Progenitor cell of endocrine pancreas (in vitro differentiated cells): ENCODE data around the gene TPRX1. TPM values are rescaled to one million over a fixed set of nuclear protein-coding genes. Genes with fewer than 3 reads are reported as not detected.

Source experiments
- DNase-seq: peaks from one replicate; pipeline ENCODE4 v3.0.0; 2021; ENCODE audit warnings: low spot score; ENCODE audit not compliant: unreplicated experiment
- H3K27ac Mint-ChIP-seq: 2 replicates; pipeline ENCODE4 v1.8.0; 2021; ENCODE audit warnings: mild to moderate bottlenecking, moderate library complexity, mixed read lengths
- H3K27me3 Mint-ChIP-seq: 2 replicates; pipeline ENCODE4 v1.8.0; 2021; ENCODE audit warnings: mixed read lengths
- H3K36me3 Mint-ChIP-seq: 2 replicates; pipeline ENCODE4 v1.8.0; 2022; ENCODE audit warnings: mixed read lengths; ENCODE audit not compliant: insufficient read depth
- H3K4me1 Mint-ChIP-seq: 2 replicates; pipeline ENCODE4 v1.8.0; 2021; ENCODE audit warnings: low read depth, mixed read lengths
- H3K4me3 Mint-ChIP-seq: 2 replicates; pipeline ENCODE4 v1.8.0; 2021; ENCODE audit warnings: low read depth, mild to moderate bottlenecking, moderate library complexity, mixed read lengths
- H3K9me3 Mint-ChIP-seq: 2 replicates; pipeline ENCODE4 v1.8.0; 2021; ENCODE audit warnings: low read depth, mixed read lengths
- total RNA-seq: library from RNA; stranded (reverse); gene quantifications from 2 replicates; pipeline ENCODE4 v1.2.1, GENCODE V29; 2021
- TF ChIP-seq, protein P1 (sequence below): fragments of 200-600 bp; sonication (generic); IDR thresholded peaks from one replicate; pipeline ENCODE4 v1.5.0; 2021; ENCODE audit warnings: antibody characterized with exemption, mild to moderate bottlenecking; ENCODE audit not compliant: unreplicated experiment

The TPRX1 gene
- total RNA-seq, 1 donor from 2014 or later: not detected

DNA sequence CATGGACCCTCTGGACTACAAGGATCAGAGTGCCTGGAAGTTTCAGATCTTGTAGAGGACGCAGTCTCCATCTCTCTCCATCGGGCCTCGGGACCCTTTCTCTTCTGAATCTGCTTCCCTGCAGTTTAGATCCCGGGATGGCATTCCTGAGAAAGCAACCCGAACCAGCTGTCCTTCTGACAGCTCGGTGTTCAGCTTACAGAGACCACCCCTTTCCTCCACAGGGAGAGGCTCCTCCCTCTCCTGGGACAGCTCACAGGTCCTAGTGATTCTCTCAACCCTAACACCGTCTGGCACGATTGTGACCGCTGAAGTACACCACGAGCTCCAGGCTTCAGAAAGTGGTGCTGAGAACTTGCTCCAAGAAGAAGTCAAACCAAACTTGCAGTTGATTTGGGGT, 35.6 kb upstream of the TPRX1 start:
- TF ChIP-seq, protein P1, sequence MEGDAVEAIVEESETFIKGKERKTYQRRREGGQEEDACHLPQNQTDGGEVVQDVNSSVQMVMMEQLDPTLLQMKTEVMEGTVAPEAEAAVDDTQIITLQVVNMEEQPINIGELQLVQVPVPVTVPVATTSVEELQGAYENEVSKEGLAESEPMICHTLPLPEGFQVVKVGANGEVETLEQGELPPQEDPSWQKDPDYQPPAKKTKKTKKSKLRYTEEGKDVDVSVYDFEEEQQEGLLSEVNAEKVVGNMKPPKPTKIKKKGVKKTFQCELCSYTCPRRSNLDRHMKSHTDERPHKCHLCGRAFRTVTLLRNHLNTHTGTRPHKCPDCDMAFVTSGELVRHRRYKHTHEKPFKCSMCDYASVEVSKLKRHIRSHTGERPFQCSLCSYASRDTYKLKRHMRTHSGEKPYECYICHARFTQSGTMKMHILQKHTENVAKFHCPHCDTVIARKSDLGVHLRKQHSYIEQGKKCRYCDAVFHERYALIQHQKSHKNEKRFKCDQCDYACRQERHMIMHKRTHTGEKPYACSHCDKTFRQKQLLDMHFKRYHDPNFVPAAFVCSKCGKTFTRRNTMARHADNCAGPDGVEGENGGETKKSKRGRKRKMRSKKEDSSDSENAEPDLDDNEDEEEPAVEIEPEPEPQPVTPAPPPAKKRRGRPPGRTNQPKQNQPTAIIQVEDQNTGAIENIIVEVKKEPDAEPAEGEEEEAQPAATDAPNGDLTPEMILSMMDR: no peak
- Mint-ChIP-seq H3K4me1 (peaks cover 6% of the 10 kb centered on the region), H3K27me3 (peaks cover 15% of the 10 kb centered on the region), H3K4me3 (no peak overlapping the region), H3K27ac (no peak overlapping the region), H3K36me3 (no peaks in the 10 kb centered on the region), H3K9me3 (no peaks in the 10 kb centered on the region)
- DNase-seq: no peak

DNA sequence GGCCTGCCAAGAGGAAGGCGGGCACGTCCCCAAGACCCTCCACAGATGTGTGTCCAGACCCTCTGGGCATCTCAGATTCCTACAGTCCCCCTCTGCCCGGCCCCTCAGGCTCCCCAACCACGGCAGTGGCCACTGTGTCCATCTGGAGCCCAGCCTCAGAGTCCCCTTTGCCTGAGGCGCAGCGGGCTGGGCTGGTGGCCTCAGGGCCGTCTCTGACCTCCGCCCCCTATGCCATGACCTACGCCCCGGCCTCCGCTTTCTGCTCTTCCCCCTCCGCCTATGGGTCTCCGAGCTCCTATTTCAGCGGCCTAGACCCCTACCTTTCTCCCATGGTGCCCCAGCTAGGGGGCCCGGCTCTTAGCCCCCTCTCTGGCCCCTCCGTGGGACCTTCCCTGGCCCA, 35.1 kb upstream of the TPRX1 start:
- no peak for DNase-seq
- H3K27me3 Mint-ChIP-seq: peaks cover 15% of the 10 kb centered on the region
- H3K36me3 Mint-ChIP-seq: no peaks in the 10 kb centered on the region
- TF ChIP-seq, protein P1: no peak
- no peak overlapping the region for H3K4me3 Mint-ChIP-seq
- H3K27ac Mint-ChIP-seq: no peak overlapping the region
- peaks cover 6% of the 10 kb centered on the region for H3K4me1 Mint-ChIP-seq
- no peaks in the 10 kb centered on the region for H3K9me3 Mint-ChIP-seq

DNA sequence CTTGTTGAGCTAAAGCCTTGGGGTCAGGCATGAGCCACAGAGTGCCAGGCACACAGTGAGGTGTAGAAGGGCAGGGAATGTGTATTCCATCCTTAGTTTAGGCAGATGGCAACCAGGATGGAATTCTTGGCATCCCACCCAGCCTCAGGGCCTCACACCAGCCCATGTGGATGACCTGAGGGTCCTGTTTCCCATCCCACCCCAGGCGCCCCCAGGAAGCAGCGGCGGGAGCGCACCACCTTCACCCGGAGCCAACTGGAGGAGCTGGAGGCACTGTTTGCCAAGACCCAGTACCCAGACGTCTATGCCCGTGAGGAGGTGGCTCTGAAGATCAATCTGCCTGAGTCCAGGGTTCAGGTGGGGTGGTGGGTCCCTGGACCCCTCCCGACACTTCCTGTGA, 31.7 kb upstream of the TPRX1 start:
- Mint-ChIP-seq H3K27ac (no peak overlapping the region), H3K9me3 (no peaks in the 10 kb centered on the region), H3K27me3 (peaks cover 3% of the 10 kb centered on the region), H3K36me3 (no peaks in the 10 kb centered on the region), H3K4me1 (peaks cover 6% of the 10 kb centered on the region), H3K4me3 (no peak overlapping the region)
- no peak for DNase-seq
- TF ChIP-seq, protein P1: no peak

DNA sequence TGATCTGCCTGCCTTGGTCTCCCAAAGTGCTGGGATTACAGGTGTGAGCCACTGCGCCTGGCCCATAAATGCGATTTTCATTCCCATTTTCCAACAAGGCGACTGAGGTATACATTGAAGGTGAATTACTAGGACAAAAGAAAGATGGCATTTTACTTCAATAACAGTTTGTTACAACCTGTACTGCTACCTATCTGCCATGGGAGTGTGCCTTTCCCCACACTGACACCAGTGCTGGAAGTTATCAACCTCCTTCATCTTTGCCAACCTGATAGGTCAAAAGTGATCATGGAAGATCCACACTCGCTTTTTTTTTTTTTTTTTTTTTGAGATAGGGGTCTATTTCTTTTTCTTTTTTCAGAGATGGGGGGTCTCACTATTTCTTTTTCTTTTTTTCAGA, 28.4 kb upstream of the TPRX1 start:
- no peak overlapping the region for H3K27ac Mint-ChIP-seq
- no peak overlapping the region for H3K4me3 Mint-ChIP-seq
- H3K27me3 Mint-ChIP-seq: no peaks in the 10 kb centered on the region
- TF ChIP-seq, protein P1: no peak
- H3K36me3 Mint-ChIP-seq: no peaks in the 10 kb centered on the region
- no peak for DNase-seq
- peaks cover 3% of the 10 kb centered on the region for H3K4me1 Mint-ChIP-seq
- H3K9me3 Mint-ChIP-seq: no peaks in the 10 kb centered on the region

DNA sequence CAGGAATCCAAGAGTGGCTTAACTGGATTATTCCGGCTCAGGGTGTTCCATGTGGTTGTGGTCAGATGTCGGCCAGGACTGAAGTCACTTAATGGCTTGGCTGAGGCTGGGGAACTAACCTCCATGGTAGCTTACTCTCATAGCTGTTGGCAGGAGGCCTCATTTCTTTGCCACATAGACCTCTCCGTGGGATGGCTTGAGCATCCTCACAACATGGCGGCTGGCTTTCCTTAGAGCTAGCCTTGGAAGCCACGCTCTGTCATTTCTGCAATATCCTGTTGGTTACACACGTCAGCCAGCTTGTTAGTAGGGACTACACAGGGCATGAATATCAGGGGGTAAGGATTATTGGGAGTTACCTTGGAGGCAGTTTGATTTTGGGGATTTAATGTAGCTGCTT, 22.4 kb upstream of the TPRX1 start:
- no peaks in the 10 kb centered on the region for H3K9me3 Mint-ChIP-seq

More for the DNA sequence above, 22.4 kb upstream of the TPRX1 start:
- H3K4me3 Mint-ChIP-seq: no peak overlapping the region
- no peak overlapping the region for H3K27ac Mint-ChIP-seq
- H3K36me3 Mint-ChIP-seq: no peaks in the 10 kb centered on the region
- H3K27me3 Mint-ChIP-seq: peaks cover 14% of the 10 kb centered on the region
- TF ChIP-seq, protein P1: no peak
- H3K4me1 Mint-ChIP-seq: peaks cover 6% of the 10 kb centered on the region
- no peak for DNase-seq
